Stimulated activated CD8-positive, alpha-beta memory T cell treated with anti-CD3 and anti-CD28 coated beads, Interleukin-2, amount 100 ng/mL, for 1 hour (primary cell): ENCODE results near the gene ACTC1.
"Not testable (repeated sequence)": the region's sequence is repeated elsewhere in the genome, so short reads cannot be mapped to it uniquely, and the experiment has no call there.

Experiments used
- DNase-seq, 2 donors: peaks; one replicate each; pipeline ENCODE4 v3.0.0-alpha.2; 2020; ENCODE audit warnings: low read depth in 2 of 2

The ACTC1 gene

DNA sequence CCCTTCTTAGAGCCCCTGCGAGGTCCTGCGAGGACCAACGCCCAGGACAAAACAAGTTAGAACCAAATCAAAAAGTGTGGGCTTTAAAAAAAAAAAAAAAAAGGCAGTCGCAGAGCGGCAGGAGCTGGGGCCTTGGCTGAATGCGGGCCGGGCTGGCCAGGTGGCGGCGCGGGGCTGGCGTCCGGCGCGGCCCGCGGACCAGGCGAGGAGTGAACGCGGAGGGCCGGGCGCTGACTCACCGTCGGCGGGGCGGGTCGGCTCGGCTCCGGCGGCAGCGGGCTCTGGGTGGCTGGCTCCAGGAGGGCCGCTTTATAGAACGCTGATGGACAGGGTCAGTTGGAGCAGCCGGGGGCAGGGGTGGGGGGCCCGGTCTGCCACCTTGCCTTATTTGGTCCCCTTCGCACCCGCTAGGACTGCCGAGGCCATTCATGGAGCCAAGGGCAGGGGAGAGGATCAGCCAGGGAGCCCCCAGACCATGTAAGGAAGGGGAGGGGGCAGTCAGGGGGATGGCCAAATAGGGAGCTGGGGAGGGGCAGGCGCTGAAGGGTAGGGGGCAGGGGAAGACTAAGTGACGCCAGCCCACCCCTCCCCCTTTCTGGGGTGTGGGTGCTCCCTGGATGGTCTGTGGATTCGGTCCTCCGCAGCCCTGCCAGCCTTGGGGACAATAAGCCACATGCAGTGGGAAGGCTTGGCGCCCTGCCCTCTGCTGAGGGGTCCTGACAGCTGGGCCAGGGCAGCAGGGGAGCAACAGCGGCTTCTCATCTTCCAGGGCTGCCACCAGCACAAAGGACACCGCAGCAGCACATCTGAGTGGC lies at the start of gene ACTC1:
Gene ACTC1, minus strand, starts transcription at position 283 of the 815 bp plus-strand sequence. CDS start 741 bp downstream, outside the sequence.
- DNase-seq = no peak

DNA sequence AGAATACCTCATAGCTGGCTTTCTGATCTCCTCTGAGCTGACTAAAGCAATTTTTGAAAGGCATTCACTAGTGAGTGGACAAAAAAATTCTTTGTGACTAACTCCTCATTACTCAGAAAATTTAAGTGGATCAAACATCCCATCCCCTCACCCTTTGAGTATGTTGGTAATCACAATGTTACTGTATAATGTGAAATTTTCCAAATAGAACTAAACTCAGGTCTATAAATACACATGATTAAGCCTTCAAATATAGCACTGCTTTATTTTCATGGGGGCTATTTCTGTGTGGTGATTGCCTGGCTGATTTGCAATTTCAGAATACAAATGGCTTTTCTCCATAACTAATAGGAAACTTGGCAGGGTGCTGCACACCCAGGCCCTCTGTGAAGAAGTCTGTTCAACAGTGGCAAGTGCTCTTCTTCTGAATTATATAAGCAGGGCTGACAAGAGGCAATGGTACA lies 45.9 kb upstream of the ACTC1 start:
- no peak for DNase-seq

GRCh38 chr15:34838282-34838681 lies 42.9 kb upstream of the ACTC1 start:
- DNase-seq = no peak

DNA sequence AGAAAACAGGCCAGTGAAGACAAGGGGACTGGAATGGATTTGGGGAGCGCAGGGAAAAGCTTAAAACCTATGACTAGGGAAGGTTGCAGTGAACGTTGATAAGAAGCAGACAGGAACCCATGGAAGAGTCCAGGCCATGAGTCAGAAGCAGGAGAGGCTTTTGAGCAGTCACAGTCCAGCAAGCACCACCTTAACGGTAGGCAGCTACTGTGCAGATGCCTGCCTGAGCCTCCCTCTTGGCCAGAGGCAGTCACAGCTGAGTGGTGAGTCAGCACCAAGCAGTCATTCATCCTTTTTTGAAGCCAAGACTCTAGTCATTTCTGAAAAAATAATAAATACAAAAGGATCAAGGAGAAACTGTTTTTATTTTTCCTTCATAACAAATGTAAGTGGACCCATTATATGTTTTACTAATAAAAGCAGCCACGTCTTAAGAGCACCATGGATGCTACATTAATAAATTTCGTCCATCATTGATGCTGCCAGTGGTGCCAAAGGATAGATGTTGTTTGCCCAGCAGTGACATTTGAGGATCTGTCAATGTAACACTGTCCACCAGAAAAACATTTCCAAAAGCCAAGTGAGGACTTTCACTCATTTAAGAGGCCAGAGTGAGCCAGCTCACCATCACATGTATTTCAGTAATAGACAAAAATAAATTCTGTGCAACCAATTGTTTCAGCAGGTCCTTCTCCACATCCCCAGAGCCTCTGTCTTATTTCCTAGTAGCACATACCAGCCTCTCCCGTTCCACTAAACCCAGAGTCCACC lies 42.1 kb upstream of the ACTC1 start:
- DNase-seq = no peak

DNA sequence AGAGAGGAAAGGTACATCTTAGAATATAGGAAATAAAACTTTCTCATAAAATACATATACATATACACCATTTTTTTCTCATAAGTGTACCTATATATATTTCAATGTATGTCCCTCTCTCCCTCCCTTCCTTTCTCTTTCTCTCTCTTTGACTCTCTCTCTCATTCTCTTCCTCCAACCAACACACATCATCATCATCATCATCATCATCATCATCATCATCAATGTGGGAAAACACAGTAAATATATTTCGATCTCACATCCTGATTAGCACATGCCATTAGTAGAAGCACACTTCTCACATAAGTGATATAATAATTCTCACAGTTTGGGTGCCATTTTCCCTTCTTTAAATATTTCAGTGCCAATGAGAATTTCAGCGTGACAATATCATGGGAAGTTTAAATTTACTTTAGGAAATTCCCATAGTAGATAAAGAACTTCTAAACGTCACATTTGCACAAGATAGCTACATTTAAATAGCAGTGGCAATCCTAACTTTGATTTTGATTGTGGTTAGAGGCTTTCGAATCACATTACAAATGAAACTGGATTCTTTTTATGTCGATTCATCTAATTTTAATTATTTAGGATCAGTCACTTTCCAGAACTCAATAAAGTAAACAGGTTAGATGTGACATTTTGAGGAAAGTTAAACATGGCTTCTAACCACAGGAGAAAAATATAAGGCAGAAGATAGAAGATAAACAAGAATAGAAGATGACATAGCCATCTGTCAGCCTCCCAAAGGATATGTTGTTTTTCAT lies 33.0 kb upstream of the ACTC1 start:
- DNase-seq = no peak

GRCh38 chr15:34821831-34822230 lies 26.5 kb upstream of the ACTC1 start:
- no peak for DNase-seq

DNA sequence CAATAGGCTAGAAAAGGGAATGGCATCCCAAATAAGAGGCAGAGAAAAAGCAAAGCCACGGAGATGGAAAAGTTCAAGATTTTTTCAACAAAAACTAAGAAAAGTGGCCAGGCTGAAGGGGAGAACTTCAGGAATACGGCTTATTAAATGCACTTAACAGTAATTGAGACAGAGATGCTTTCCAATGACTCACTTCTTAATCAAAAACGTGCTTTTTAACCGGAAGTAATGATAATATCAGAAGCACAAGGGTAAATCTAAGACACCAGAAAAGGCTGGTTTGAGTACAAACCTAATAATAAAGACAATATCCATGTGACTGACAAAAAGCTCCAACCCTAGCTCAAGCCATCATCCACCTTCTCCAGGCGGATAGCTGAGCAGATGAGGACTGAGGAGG lies 24.8 kb upstream of the ACTC1 start:
- no peak for DNase-seq

GRCh38 chr15:34818526-34818925 lies 23.2 kb upstream of the ACTC1 start:
- no peak for DNase-seq

GRCh38 chr15:34815836-34816235 lies 20.5 kb upstream of the ACTC1 start:
- DNase-seq = no peak

- no peak for DNase-seq
Measured at GRCh38 chr15:34813446-34814190, 18.3 kb upstream of the ACTC1 start.

- DNase-seq = not testable (repeated sequence)
Measured at GRCh38 chr15:34812868-34813365, 17.6 kb upstream of the ACTC1 start.

GRCh38 chr15:34812369-34812768 lies 17.0 kb upstream of the ACTC1 start:
- DNase-seq = no peak

GRCh38 chr15:34810443-34811129 lies 15.2 kb upstream of the ACTC1 start:
- no peak for DNase-seq

DNA sequence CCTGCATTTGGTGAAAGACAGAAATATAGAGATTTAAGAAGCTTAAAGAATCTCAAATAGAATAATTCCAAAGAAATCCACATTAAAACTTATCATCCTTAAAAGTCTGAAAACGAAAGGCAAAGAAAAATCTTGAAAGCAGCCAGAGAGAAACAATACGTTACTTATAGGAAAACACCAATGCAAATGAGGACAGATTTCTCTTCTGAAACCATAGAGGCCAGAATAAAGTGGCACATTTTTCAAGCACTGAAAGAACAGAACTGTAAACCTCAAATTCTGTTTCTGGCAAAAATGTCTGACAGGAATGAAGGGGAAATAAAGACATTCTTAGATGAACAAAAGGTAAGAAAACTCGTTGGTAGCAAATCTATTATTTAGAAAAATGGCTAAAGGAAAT lies 13.8 kb upstream of the ACTC1 start:
- no peak for DNase-seq

DNA sequence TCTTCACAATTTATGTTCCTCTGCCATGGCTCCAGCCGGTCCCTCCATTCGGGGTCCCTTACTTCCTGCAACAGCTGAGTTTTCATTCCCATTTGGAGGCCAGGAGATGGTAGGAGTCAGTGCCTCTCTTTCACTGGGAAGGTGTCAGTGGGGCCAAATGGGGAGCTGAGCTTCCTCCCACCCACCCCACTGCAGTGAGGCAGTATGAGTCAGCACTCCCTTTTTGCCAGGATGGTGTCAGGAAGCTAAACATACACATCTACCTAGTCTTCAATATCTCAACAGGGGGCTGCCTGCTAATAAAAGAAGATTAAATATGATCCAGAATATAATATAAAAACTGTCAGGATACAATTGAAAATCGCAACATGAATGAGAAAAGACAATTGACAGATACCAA lies 12.7 kb upstream of the ACTC1 start:
- DNase-seq = no peak

- DNase-seq = not testable (repeated sequence)
Measured at GRCh38 chr15:34807241-34807640, 11.9 kb upstream of the ACTC1 start.

- no peak for DNase-seq
Measured at GRCh38 chr15:34804776-34805175, 9.4 kb upstream of the ACTC1 start.

DNA sequence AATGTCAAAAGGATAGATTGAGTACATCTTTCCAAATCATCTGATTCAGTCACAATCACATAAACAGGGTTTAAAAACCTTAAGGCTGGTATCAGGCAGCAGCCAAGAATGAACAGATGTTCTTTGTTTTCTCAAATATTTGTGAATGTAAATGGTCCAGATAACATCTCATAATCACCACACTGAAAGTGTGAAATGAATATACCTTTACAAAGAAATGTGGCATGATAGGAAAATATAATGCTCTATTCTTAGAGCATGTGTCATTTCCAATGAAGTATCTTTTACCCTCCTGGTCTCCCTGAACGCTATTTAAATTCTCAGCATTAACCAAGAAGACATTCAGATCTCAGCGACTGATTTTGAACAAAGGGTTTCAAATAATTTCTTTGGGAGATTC lies 8.8 kb upstream of the ACTC1 start:
- no peak for DNase-seq

- no peak for DNase-seq
Measured at GRCh38 chr15:34802803-34803750, 7.7 kb upstream of the ACTC1 start.

GRCh38 chr15:34802371-34802770 lies 7.0 kb upstream of the ACTC1 start:
- DNase-seq = no peak
